Glutamatergic neuron (in vitro differentiated cells): Measurements from ENCODE around the gene COPS9. TPM values are rescaled to one million over a fixed set of nuclear protein-coding genes. Genes with fewer than 3 reads are reported as not detected.

Source experiments
- DNase-seq: peaks from one replicate; pipeline ENCODE4 v3.0.0; 2022
- H3K27ac Mint-ChIP-seq: one replicate; pipeline ENCODE4 v1.8.0; 2020; ENCODE audit warnings: mild to moderate bottlenecking, mixed read lengths, inconsistent platforms; ENCODE audit not compliant: unreplicated experiment
- H3K27me3 Mint-ChIP-seq: one replicate; pipeline ENCODE4 v1.8.0; 2020; ENCODE audit warnings: mild to moderate bottlenecking, moderate library complexity, mixed read lengths, inconsistent platforms; ENCODE audit not compliant: unreplicated experiment
- H3K36me3 Mint-ChIP-seq: one replicate; pipeline ENCODE4 v1.8.0; 2020; ENCODE audit warnings: mild to moderate bottlenecking, mixed read lengths, inconsistent platforms; ENCODE audit not compliant: unreplicated experiment
- H3K4me1 Mint-ChIP-seq: one replicate; pipeline ENCODE4 v1.8.0; 2020; ENCODE audit warnings: mild to moderate bottlenecking, low read depth, mixed read lengths, inconsistent platforms; ENCODE audit not compliant: unreplicated experiment
- H3K4me3 Mint-ChIP-seq: one replicate; pipeline ENCODE4 v1.8.0; 2020; ENCODE audit warnings: mild to moderate bottlenecking, mixed read lengths, inconsistent platforms; ENCODE audit not compliant: unreplicated experiment
- H3K9me3 Mint-ChIP-seq: one replicate; pipeline ENCODE4 v1.8.0; 2020; ENCODE audit warnings: mild to moderate bottlenecking, moderate library complexity, mixed read lengths, inconsistent platforms; ENCODE audit not compliant: unreplicated experiment
- CTCF ChIP-seq: fragments of 200-600 bp; sonication (generic); IDR thresholded peaks from one replicate; pipeline ENCODE4 v1.5.0; 2021; ENCODE audit not compliant: partially characterized antibody, unreplicated experiment
- total RNA-seq: library from RNA; stranded (reverse); fragmentation: NEBNext Ultra II Directional; extraction: Animal tissue kit (Norgen Biotek cat#: 25700); gene quantifications from one replicate; pipeline ENCODE4 v1.2.1, GENCODE V29; 2021; ENCODE audit not compliant: unreplicated experiment

Gene COPS9
- total RNA-seq, 1 donor from 2014 or later: 121 TPM

GRCh38 chr2:240105982-240106381 lies 30.1 kb downstream of the COPS9 start:
- Mint-ChIP-seq H3K9me3 (peaks cover 1% of the 10 kb centered on the region), H3K27me3 (peaks cover under 1% of the 10 kb centered on the region), H3K4me1 (peaks cover 3% of the 10 kb centered on the region), H3K36me3 (peaks cover 4% of the 10 kb centered on the region), H3K4me3 (no peak overlapping the region), H3K27ac (no peak overlapping the region)
- no peak for DNase-seq
- no peak for TF ChIP-seq CTCF

- H3K27me3 Mint-ChIP-seq: no peaks in the 10 kb centered on the region
- no peaks in the 10 kb centered on the region for H3K9me3 Mint-ChIP-seq
- no peak overlapping the region for H3K4me3 Mint-ChIP-seq
- DNase-seq: no peak
- peaks cover 8% of the 10 kb centered on the region for H3K36me3 Mint-ChIP-seq
- no peak for TF ChIP-seq CTCF
- no peaks in the 10 kb centered on the region for H3K4me1 Mint-ChIP-seq
- no peak overlapping the region for H3K27ac Mint-ChIP-seq
Measured at GRCh38 chr2:240103136-240103535, 33.0 kb downstream of the COPS9 start.

- no peak for TF ChIP-seq CTCF
- no peak for DNase-seq
- peaks cover 28% of the 10 kb centered on the region for H3K36me3 Mint-ChIP-seq
- H3K4me1 Mint-ChIP-seq: no peaks in the 10 kb centered on the region
- H3K4me3 Mint-ChIP-seq: no peak overlapping the region
- peaks cover 5% of the 10 kb centered on the region for H3K27me3 Mint-ChIP-seq
- peaks cover 7% of the 10 kb centered on the region for H3K9me3 Mint-ChIP-seq
- H3K27ac Mint-ChIP-seq: no peak overlapping the region
Measured at GRCh38 chr2:240098349-240098748, 37.8 kb downstream of the COPS9 start.

GRCh38 chr2:240095556-240096523 lies 40.3 kb downstream of the COPS9 start:
- no peak overlapping the region for H3K4me3 Mint-ChIP-seq
- peaks cover 7% of the 10 kb centered on the region for H3K9me3 Mint-ChIP-seq
- no peaks in the 10 kb centered on the region for H3K4me1 Mint-ChIP-seq
- peaks cover 39% of the 10 kb centered on the region for H3K36me3 Mint-ChIP-seq
- DNase-seq: peak; percentile 30
- H3K27me3 Mint-ChIP-seq: peaks cover 7% of the 10 kb centered on the region
- TF ChIP-seq CTCF: no peak
- H3K27ac Mint-ChIP-seq: no peak overlapping the region

GRCh38 chr2:240089306-240089705 lies 46.8 kb downstream of the COPS9 start:
- Mint-ChIP-seq H3K27ac (no peak overlapping the region), H3K9me3 (peaks cover 6% of the 10 kb centered on the region), H3K4me3 (no peak overlapping the region), H3K36me3 (peaks cover 37% of the 10 kb centered on the region), H3K4me1 (no peaks in the 10 kb centered on the region), H3K27me3 (peaks cover 3% of the 10 kb centered on the region)
- TF ChIP-seq CTCF: no peak
- DNase-seq: no peak
